Inflammatory macrophage treated with lipopolysaccharide for 1 hour (primary cell): Measurements from ENCODE around the gene CLEC3B.
"Not testable (repeated sequence)": the region's sequence is repeated elsewhere in the genome, so short reads cannot be mapped to it uniquely, and the experiment has no call there.

Experiments
- DNase-seq, 2 donors: peaks; one replicate each; pipeline ENCODE4 v3.0.0-alpha.2; 2020 to 2022

Gene CLEC3B

DNA sequence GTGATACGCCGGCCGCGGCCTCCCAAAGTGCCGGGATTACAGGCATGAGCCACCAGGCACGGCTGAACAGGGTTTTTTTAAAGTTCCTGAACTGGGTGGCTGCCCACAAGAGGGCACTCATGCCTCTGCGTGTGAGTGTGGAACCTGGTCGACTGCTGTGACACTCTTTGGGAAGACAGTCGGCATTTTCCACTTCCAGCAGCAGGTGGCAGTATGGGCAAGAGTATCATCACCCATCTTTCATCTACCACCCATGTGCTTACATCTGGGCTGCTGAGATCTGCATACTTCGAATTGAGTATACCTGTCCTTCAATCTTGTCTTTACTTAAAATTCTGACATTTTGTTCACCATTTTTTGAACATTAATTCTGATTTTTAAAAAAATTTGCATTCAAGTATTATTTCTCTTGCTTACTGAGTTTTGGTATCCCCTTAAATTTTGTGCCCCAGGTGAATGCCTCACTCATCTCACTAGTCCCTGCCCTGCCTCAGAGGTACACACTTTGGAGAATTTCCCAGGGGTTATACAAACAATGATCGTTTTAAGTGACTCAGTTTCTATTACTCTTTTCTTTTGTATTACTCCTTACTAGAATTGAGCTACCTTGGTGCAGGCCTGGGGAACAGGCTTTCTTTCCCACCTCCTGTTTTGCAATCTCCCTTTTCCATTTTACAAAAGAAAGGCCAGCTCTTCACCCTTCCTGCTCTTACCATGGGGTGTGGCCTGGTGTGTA is 11.8 kb downstream of the CLEC3B start:
- peak; percentile 89 to 99 for DNase-seq

DNA sequence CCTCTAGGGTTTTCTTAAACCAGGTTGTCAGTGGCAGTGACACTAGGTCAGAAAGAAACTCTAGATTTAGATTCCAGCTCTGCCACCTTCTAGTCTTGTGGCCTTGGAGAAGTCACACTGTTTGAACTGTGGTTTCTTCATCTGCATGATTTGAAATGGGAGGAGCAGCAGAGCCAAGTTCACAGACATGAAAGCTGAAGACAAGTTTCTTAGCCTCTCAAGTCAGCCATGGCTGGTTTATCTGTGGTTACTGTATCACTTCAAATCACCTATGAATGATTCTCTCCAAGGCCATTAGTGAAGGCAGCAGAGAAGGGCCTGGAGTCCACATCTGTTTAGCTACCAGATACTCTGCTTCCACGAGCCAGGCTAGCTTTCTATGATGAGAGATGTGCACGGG is 15.6 kb downstream of the CLEC3B start:
- DNase-seq: no peak

DNA sequence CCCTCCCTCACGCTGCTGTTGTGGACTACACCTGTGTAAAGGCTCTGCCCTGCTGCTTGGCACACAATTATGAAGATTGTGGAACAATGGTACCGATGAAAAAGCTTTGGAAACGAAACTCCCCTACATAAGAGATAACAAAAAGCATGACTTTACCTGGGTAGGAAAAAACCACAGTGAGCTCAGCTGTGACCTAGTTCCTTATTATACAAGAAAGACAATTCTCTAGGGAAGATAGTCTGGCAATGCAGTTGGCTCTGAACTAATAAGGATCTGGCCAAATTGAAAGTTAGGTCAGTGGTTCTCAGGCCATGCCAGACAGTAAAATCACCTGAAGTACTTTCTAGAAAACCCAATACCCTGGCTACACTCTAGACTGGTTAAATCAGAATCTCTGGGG is 16.1 kb downstream of the CLEC3B start:
- no peak for DNase-seq

DNA sequence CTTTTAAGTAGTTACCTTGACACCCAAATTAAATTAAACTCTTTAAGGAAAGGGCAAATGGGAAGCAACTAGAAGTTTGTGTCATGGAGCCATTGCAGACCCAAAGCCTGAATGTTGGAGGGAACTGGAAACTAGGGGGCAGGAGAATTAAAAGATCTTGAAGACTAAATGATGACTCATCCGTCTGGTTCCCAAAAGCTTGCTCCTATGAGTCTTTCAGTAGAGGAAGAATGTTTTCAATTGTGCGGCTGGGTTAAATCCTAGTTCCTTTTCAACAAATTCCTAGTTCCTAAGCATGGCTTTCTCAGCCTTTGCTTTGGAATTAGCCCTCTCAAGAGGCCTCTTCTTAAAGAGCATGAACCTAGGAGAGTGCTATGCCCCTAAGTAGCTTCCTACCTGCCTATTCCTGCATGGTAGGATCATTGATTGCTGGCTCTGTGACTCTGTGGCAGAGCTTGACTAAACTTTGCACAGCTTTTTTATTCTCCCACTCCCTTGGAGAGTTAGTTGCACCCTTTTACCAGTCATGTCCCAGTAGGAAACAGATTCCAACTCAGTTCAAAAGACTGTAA is 17.7 kb downstream of the CLEC3B start:
- DNase-seq: peak; percentile 78 to 83

DNA sequence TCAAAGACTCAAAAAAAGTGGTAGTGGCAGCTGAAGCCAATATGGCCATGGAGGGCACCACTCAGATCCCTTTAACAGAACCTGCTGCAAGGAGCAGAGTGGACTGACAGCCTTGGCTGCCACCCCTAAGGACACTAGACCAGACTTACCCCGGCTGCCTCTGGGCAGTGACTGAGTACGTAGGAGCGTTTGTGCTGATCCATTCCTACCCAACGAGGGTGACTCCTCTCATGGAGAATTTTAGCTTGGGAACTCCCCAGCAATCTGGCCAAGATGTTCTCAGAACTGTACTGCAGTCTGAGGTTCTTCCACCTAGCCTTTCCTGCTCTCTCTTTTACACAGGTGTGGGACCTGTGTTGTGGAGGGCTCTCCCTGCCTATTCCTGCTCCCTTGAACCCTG is 22.1 kb downstream of the CLEC3B start:
- no peak for DNase-seq

DNA sequence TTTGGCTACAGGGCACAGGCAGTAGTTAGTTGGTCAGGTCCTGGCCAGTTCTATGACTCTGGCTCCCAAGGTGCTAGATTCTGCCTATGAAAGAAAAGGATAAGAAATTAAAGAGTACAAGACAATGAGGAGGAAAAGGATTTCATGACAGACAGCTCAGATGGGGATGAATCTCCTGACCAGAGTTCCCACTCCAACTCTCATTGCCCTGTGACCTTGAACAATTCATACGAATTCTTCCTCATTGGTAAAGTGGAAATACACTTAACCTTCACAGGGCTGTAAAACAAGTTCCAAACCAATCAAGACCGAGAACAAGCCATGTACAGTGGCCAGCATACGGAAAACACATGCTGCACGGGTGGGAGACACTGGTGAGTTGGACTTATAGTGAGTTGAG is 23.7 kb downstream of the CLEC3B start:
- no peak for DNase-seq

DNA sequence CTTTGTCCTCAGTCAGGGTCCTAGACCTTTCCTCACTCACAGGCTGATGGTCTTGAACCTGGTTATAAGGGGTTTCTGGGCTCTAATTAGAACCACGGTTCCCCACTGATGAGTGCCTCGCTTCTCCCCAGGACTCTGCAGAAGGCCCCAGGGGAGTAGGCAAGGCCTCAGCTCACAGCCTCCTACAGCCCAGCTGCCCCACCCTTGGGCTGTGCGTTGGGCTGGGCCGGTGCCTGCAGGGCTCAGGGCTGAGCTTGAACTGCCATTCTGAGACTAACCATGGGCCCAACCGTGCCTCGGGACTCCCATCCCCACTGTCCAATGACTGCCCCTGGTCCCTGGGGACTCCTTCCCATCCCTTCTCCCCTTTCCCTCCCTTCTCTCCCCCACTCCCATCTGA is 25.6 kb downstream of the CLEC3B start:
- DNase-seq: no peak

DNA sequence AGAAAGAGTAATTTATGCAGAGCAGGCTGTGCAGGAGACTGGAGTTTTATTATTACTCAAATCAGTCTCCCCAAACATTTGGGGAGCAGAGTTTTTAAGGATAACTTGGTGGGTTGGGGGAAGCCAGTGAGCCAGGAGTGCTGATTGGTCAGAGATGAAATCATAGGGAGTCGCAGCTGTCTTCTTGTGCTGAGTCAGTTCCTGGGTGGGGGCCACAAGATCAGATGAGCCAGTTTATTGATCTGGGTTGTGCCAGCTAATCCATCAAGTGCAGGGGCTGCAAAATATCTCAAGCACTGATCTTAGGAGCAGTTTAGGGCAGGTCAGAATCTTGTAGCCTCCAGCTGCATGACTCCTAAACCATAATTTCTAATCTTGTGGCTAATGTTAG is 27.7 kb downstream of the CLEC3B start:
- not testable (repeated sequence) for DNase-seq

DNA sequence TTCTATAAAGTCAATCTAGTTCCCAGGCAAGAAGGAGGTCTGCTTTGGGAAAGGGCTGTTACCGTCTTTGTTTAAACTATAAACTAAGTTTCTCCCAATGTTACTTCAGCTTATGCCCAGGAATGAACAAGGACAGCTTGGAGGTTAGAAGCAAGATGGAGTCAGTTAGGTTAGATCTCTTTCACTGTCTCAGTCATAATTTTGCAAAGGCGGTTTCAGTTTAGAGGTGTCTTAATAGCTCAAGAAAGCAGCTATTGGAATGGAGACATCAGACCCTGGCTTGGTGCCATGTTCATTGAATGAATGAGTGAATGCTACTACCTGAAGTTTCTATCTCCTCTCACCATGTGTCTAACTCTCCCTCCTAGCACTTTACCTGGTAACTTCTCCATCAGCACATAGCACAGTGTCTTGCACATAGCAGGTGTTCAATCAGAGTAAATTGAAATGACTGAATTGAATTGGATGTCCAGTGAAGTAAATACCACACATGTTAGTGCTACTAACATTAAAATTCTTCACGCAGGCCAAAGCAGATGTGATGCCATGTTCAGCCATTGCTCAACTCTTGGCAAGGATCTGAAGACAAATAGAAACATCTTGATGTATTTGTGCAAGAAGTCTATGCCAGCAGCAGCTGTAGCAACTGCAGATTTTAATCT is 28.2 kb downstream of the CLEC3B start:
- DNase-seq: peak in 1 of 2 donors; percentile 47

DNA sequence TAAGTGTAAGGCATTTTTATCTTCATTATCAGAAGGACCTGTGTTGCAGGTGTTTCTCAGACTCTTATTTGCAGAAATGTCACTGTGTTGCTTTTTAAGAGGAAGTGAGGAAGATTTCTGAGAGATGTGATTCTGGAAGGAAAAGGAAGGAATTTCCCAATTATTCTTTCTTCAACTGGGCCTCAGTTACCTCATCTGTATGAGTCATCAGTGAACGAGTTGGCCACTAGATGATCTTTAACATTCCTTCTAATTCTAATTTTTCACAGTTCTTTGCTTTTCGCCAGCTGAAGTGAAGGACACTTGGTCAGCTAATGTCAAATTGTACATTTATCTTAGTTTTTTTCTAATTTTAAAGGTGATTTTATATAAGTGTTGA is 28.9 kb downstream of the CLEC3B start:
- peak; percentile 88 to 94 for DNase-seq

DNA sequence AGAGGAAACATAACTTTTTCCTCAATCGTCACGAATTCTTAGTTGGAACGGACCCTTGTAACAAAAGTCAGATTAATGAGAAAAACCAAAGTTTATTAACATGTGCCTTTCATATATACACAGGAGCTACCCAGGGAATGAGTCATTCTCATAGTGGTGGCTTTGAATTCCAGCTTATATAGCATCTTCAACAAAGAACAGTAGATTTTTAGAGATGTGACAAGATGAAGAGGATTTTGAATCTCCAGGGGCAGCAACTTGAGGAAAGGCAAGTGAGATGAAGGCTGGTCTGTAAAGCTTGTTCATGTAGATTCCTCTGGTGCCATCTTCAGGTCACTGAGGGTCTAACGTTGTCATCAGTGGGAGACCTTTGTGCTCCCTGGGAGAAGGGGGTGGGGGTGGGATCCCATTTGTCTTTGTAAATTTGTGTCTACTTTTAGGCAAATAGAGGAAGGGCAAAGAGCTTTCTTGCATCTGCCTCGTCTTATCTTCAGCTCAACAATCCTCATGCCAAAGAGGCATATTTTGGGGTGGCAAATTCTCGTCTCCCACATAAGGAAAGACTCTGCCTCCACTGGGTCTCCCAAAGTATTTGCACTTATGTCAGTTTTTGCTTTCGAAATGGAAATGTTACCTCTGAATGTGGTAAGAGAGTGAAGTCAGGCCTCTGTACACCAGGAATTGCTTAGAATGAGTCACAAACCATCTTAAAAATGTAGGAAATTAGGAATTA is 29.5 kb downstream of the CLEC3B start:
- DNase-seq: peak; percentile 51 to 68

DNA sequence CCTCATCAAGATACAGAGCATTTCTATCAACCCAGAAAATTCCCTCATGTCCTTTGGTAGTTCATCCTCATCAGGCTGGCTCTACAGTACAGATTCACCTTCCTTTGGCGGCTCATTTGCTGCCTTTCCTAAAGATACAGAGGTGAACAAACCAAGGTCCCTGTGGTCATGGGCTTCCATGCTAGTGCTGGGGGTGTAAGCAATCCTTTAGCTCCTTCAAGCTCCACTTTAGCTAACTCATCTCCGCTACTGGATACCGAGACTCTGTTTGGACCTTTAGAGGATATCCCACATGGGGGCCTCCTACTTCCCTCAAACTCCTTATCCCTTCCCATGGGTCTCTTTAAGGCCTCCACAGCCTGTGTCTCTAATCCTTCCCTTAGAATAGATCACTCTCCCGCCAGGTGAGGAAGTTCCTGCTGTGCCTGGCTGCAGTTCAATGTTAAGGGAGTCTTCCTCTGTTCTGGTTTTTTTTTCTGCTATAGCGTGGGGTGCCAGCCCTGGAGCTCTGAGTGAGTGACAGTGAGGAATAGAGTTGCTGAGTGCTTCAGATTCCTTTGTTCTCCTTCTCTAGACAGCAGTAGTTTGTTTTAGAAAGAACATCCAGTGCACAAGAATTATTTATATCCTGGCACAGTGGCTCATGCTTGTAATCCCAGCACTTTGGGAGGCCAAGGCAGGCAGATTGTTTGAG is 30.7 kb downstream of the CLEC3B start:
- DNase-seq: no peak

DNA sequence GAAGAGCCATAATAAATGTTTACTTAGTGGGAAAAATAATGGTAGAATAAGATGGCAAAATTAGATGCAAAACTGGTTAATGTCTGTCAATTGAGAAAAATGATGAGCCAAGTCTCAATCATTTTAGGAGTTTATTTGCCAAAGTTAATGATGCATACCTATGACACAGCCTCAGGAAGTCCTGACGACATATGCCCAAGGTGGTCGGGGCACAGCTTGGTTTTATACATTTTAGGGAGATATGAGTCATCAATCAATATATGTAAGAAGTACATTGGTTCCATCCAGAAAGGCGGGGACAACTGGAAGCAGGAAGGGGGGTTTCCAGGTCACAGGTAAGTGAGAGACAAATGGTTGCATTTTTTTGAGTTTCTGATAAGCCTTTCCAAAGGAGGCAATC is 31.5 kb downstream of the CLEC3B start:
- no peak for DNase-seq

DNA sequence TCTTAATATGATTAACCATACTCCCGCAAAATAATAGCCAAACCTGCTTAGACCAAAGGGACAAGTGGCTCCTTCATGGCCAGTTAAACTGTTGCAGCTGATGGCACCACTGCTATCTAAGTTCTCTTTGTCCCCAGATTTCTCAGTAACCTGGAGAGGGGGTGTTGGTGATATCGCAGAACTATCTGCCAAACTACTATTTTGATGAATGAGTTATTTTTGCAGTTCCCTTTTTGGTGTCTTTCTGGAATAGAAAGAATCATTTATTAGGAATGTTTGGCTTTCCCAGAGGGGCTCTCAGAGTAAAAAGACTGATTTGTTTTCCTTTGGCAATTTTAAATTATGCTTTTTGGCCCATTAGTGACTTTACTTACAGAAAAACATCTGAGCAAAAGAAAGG is 33.0 kb downstream of the CLEC3B start:
- DNase-seq: no peak

DNA sequence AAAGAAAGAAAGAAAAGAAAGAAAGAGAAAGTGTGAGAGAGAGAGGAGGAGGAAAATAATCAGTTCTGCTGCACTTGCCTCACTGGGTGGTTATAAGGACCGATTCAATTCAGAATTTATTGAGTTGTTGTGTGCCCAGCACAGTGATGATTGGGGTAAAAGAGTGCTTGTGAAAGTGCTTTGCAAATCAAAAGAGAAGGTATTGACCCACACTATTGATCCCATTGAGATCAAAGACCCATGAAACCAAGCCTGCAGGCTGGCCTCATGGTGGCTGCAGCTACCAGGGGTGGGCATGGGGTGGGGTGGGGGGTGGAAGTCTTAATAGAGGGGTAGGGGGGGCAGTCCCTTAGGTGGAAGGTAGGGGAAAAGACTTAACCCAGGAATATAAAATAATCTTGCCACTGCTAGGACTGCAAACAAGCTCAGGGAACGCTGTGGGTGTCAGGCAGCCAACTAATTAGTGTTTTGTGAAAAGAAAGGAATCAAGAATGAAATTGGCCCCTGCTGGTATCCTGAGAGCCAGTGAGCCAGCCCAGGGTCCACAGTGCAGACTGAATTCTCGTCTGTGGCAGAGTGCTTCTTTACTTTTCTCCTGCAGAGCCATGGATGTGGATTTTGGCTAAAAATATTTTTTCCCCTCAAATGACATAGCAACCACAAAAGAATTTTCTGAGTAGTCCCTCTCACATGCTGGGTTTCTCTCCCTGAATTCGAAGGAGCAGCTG is 34.2 kb downstream of the CLEC3B start:
- DNase-seq: no peak

DNA sequence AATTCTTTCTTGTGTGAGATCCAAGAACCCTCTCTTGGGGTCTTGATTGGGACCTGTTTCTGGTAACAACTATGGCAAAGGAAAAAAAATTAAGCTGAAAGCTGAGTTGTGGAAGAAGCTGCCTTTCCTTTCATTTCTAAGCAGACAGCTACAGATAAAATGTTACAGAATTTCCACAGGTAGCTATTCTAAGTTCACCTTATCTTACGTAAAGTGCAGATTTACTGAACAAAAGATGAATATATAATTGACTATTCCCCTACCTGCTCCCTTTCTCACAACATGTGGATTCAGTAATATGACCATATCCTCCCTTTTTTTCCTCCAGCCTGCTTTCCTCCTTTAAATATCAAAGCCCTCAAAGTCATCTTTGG is 36.6 kb downstream of the CLEC3B start:
- DNase-seq: no peak

DNA sequence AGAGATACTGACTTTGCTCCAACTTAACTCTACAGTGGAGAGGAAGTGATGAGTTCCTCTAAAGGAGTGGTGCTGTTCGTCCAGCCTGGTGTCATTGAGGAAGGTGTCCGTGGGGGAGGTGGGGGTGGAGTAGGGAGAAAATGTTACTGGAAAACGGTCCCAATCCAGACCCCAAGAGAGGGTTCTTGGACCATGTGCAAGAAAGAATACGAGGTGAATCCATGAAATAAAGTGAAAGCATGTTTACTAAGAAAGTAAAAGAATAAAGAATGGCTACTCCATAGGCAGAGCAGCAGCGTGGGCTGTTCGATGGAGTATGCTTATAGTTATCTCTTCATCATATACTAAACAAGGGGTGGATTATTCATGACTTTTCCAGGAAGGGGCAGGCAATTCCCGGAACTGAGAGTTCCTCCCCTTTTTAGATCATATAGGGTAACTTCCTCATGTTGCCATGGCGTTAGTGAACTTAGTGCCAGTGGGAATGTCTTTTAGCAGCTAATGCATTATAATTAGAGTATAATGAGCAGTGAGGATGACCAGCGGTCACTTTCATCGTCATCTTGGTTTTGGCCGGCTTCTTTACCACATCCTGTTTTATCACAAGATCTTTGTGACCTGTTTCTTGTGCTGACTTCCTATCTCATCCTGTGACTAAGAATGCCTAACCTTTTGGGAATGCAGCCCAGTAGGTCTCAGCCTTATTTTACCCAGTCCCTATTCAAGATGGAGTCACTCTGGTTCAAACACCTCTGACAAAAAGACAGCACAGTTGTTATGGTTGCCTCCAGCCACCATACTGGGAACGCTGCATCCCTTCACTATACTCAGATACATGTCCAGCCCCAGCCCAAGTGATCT is 38.6 kb downstream of the CLEC3B start:
- peak; percentile 92 to 99 for DNase-seq

DNA sequence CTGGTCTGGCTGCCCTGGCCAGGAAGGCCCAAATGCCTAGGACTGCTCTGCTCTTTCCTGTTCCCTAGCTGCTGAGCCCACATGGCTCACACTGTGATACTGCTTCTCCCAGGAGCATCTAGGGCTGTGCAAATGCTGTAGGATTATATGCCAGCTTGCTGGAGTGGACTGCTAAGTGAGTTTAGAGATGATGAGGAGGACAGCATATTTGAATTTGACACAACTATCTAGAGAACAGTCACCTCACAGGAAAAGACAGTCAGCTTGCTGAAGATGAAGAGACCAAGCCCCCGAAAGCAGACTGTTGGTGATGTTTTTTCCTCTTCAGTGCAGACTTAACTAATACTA is 39.2 kb downstream of the CLEC3B start:
- no peak for DNase-seq

DNA sequence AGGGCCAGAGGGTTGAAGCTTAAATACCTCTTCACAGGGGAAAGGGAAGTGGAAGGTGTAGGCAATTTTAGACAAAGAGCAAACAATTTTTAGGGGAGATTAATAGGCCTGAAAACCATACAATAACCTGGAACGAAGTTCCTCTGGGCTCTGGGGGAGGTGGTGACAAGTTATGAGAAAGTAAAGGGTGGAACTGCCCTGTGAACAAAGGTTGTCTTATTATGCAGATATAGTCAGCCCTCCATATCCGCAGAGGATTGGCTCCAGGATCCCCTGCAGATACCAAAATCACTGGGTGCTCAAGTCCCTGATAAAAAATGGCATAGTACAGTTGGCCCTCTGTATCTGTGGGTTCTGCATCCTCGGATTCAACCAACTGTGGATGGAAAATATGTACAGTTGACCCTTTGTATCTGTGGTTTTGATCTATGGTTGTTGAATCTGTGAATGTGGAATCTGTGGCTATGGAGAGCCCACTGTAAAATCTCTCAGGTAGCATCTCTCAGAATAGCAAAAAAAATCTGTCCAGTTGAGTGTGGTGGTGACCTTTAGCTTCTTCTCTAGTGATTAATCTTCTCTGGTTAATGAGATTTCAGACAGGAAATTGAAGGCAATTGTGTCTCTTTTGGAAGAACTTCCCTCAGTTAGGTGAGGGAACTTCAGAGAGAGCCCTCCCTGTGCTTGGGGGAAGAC is 40.2 kb downstream of the CLEC3B start:
- no peak for DNase-seq

DNA sequence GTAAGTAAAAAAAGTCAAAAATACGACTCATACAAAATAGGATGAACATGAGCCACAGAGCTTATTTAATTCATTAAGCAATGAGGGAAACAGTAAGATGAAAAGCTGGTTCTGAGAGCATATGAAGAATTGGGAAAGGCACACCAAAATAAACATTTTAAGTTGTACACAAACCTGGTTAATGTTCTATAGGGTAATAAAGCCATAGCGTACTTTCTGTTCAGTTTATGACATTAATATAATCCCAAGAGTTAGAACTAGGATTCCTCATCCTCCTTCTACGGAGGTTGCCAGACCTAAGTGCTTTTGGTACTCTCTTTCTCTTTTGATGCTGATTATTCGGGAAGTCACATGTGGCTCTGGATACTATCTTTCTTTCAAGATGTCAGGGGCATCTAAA is 41.4 kb downstream of the CLEC3B start:
- no peak for DNase-seq

DNA sequence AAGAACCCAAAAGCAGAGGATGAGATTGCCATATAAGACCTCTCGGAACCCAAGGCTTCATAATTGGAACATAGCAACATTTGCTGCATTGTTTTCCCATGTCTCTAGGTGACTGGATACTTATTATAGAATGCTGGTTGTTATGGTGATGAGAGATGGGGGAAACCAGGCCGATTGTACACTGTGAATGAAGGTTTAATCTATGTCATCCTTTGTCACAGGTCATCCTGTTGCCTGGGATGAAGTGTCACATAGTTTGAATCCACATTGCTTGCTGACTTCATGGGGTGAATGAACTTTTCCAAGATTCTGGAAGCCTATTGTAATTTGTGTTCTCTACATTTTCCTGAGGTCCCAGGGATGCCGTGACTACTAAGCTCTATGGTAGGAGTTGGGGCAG is 41.8 kb downstream of the CLEC3B start:
- DNase-seq: no peak
